SK-N-SH (cell line): ENCODE results near the gene ACOT9.

ENCODE experiments used
- CTCF ChIP-seq: fragments of 200-600 bp; sonication (generic); IDR thresholded peaks from 2 replicates; pipeline ENCODE4 v1.6.1; 2017; ENCODE audit warnings: antibody characterized with exemption, mild to moderate bottlenecking, moderate library complexity
- EP300 ChIP-seq, 2 experiments: IDR thresholded peaks; 2 replicates each; pipeline versions ENCODE4 v1.4.0 to v1.6.1; 2012; ENCODE audit warnings: borderline replicate concordance in 1 of 2, low read depth in 1 of 2, low read length in 1 of 2
- EZH2phosphoT487 ChIP-seq: fragments of 200-600 bp; sonication (generic); IDR thresholded peaks from 2 replicates; pipeline ENCODE4 v1.6.1; 2017; ENCODE audit warnings: low read depth, mixed run types, mild to moderate bottlenecking, antibody characterized with exemption, moderate library complexity, borderline replicate concordance
- JUND ChIP-seq: IDR thresholded peaks from 2 replicates; pipeline ENCODE4 v1.4.0; 2012
- MXI1 ChIP-seq: IDR thresholded peaks from 2 replicates; pipeline ENCODE4 v1.6.1; 2012; ENCODE audit warnings: mild to moderate bottlenecking, low read depth, low read length, improper control_type of control experiment
- NRF1 ChIP-seq: IDR thresholded peaks from 2 replicates; pipeline ENCODE4 v1.6.1; 2012; ENCODE audit warnings: low read depth, mild to moderate bottlenecking, low read length
- POLR2AphosphoS5 ChIP-seq: IDR thresholded peaks from 2 replicates; pipeline ENCODE4 v1.6.1; 2012; ENCODE audit warnings: low read depth, low read length
- YY1 ChIP-seq: IDR thresholded peaks from 2 replicates; pipeline ENCODE4 v1.4.0; 2012; ENCODE audit warnings: low read depth, mild to moderate bottlenecking
- ZBTB33 ChIP-seq: IDR thresholded peaks from 2 replicates; pipeline ENCODE4 v1.4.0; 2012; ENCODE audit warnings: low read depth, borderline replicate concordance
- TF ChIP-seq, protein P1 (sequence below): IDR thresholded peaks from 2 replicates; pipeline ENCODE4 v1.6.1; 2012; ENCODE audit warnings: mild to moderate bottlenecking, low read depth, low read length, moderate library complexity

DNA sequence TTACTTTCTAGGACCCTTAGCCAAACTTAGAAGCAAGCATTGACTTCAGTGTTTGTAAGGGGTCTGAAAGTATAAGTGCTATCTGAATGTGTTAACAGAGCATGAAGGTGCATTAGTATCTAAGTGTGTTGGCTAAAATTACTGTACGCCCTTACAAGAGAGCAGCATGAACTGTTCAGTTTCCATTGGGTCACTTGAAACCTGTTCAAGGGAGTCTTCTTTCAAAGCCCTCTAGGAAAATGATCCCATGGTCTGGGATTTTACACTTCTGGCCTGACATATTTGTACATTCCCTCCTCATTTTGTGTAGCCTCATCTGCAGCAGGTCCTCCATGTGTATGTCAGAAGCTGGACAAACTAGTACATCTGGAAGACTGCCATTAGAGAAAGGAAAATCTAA, 72.5 kb downstream of the ACOT9 start:
- TF ChIP-seq EZH2phosphoT487 (no peak), JUND (no peak), CTCF (no peak), POLR2AphosphoS5 (no peak), EP300 (IDR thresholded peaks at IDR 0.05; ENCODE audit: borderline replicate concordance in 1 of 2, low read depth in 1 of 2, low read length in 1 of 2) (no peak), MXI1 (no peak), NRF1 (no peak), ZBTB33 (no peak), YY1 (no peak)
- TF ChIP-seq, protein P1, sequence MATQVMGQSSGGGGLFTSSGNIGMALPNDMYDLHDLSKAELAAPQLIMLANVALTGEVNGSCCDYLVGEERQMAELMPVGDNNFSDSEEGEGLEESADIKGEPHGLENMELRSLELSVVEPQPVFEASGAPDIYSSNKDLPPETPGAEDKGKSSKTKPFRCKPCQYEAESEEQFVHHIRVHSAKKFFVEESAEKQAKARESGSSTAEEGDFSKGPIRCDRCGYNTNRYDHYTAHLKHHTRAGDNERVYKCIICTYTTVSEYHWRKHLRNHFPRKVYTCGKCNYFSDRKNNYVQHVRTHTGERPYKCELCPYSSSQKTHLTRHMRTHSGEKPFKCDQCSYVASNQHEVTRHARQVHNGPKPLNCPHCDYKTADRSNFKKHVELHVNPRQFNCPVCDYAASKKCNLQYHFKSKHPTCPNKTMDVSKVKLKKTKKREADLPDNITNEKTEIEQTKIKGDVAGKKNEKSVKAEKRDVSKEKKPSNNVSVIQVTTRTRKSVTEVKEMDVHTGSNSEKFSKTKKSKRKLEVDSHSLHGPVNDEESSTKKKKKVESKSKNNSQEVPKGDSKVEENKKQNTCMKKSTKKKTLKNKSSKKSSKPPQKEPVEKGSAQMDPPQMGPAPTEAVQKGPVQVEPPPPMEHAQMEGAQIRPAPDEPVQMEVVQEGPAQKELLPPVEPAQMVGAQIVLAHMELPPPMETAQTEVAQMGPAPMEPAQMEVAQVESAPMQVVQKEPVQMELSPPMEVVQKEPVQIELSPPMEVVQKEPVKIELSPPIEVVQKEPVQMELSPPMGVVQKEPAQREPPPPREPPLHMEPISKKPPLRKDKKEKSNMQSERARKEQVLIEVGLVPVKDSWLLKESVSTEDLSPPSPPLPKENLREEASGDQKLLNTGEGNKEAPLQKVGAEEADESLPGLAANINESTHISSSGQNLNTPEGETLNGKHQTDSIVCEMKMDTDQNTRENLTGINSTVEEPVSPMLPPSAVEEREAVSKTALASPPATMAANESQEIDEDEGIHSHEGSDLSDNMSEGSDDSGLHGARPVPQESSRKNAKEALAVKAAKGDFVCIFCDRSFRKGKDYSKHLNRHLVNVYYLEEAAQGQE, result no peak
